Chondrocyte (in vitro differentiated cells): ENCODE data around the gene GTF2E1. TPM values are rescaled to one million over a fixed set of nuclear protein-coding genes. Genes with fewer than 3 reads are reported as not detected.

Experiments
- DNase-seq: peaks from one replicate; pipeline ENCODE4 v3.0.0; 2021; ENCODE audit warnings: mixed read lengths, low spot score
- H3K27ac Mint-ChIP-seq: one replicate; pipeline ENCODE4 v1.8.0; 2021; ENCODE audit warnings: mild to moderate bottlenecking, moderate library complexity, mixed read lengths; ENCODE audit not compliant: unreplicated experiment
- H3K27me3 Mint-ChIP-seq: 2 replicates; pipeline ENCODE4 v1.8.0; 2021; ENCODE audit warnings: low read depth, mixed read lengths
- H3K36me3 Mint-ChIP-seq: 2 replicates; pipeline ENCODE4 v1.8.0; 2021; ENCODE audit warnings: low read depth, mixed read lengths
- H3K4me1 Mint-ChIP-seq: 2 replicates; pipeline ENCODE4 v1.8.0; 2021; ENCODE audit warnings: low read depth, mild to moderate bottlenecking, mixed read lengths
- H3K4me3 Mint-ChIP-seq: one replicate; pipeline ENCODE4 v1.8.0; 2021; ENCODE audit warnings: mild to moderate bottlenecking, moderate library complexity, mixed read lengths; ENCODE audit not compliant: unreplicated experiment
- H3K9me3 Mint-ChIP-seq: 2 replicates; pipeline ENCODE4 v1.8.0; 2021; ENCODE audit warnings: low read depth, mixed read lengths
- CTCF ChIP-seq: fragments of 200-600 bp; sonication (generic); IDR thresholded peaks from 2 replicates; pipeline ENCODE4 v1.5.0; 2021; ENCODE audit warnings: antibody characterized with exemption, mild to moderate bottlenecking, moderate library complexity
- total RNA-seq: library from RNA; stranded (reverse); gene quantifications from 3 replicates; pipeline ENCODE4 v1.2.1, GENCODE V29; 2021

GTF2E1 gene
- total RNA-seq, 1 donor from 2014 or later = 18.0 TPM

- Mint-ChIP-seq H3K36me3 (no peaks in the 10 kb centered on the region), H3K27me3 (no peaks in the 10 kb centered on the region), H3K9me3 (peaks cover 2% of the 10 kb centered on the region), H3K4me1 (peaks cover 24% of the 10 kb centered on the region), H3K4me3 (peak overlapping the region; percentile 93), H3K27ac (peak overlapping the region; percentile 99)
- DNase-seq = no peak
- no peak for TF ChIP-seq CTCF
Observed at GRCh38 chr3:120743556-120744195, 1.1 kb downstream of the GTF2E1 start.

- Mint-ChIP-seq H3K27ac (no peak overlapping the region), H3K36me3 (peaks cover 1% of the 10 kb centered on the region), H3K27me3 (no peaks in the 10 kb centered on the region), H3K4me1 (peaks cover 24% of the 10 kb centered on the region), H3K4me3 (no peak overlapping the region), H3K9me3 (peaks cover 2% of the 10 kb centered on the region)
- no peak for DNase-seq
- no peak for TF ChIP-seq CTCF
Observed at GRCh38 chr3:120745466-120745865, 2.9 kb downstream of the GTF2E1 start.

- Mint-ChIP-seq H3K9me3 (peaks cover 2% of the 10 kb centered on the region), H3K27me3 (no peaks in the 10 kb centered on the region), H3K4me1 (peaks cover 11% of the 10 kb centered on the region), H3K27ac (no peak overlapping the region), H3K36me3 (peaks cover 3% of the 10 kb centered on the region), H3K4me3 (no peak overlapping the region)
- DNase-seq = no peak
- TF ChIP-seq CTCF = no peak
Observed at GRCh38 chr3:120749843-120750242, 7.3 kb downstream of the GTF2E1 start.

GRCh38 chr3:120752230-120752629 is 9.7 kb downstream of the GTF2E1 start:
- H3K27me3 Mint-ChIP-seq = no peaks in the 10 kb centered on the region
- peaks cover 11% of the 10 kb centered on the region for H3K4me1 Mint-ChIP-seq
- DNase-seq = no peak
- no peak for TF ChIP-seq CTCF
- H3K9me3 Mint-ChIP-seq = peaks cover 6% of the 10 kb centered on the region
- H3K4me3 Mint-ChIP-seq = no peak overlapping the region
- peaks cover 3% of the 10 kb centered on the region for H3K36me3 Mint-ChIP-seq
- H3K27ac Mint-ChIP-seq = no peak overlapping the region

GRCh38 chr3:120752865-120753264 is 10.3 kb downstream of the GTF2E1 start:
- Mint-ChIP-seq H3K27ac (peak overlapping the region; percentile 50), H3K4me3 (no peak overlapping the region), H3K36me3 (peaks cover 3% of the 10 kb centered on the region), H3K9me3 (peaks cover 4% of the 10 kb centered on the region), H3K27me3 (no peaks in the 10 kb centered on the region), H3K4me1 (peaks cover 11% of the 10 kb centered on the region)
- no peak for TF ChIP-seq CTCF
- DNase-seq = no peak
